ENCODE results near the gene PDZD2.

- TF ChIP-seq POLR2A (IDR thresholded peaks at IDR 0.05) (no peak), CTCF (IDR thresholded peaks at IDR 0.05) (no peak), EP300 (IDR thresholded peaks at IDR 0.05) (no peak)
Observed at GRCh38 chr5:31832966-31833365, 194.0 kb downstream of the PDZD2 start.
